ENCODE measurements around the gene NGEF. TPM values are rescaled to one million over a fixed set of nuclear protein-coding genes. Genes with fewer than 3 reads are reported as not detected.
A peak's percentile ranks its signal among the peaks of the same experiment; 100 is the strongest.

The NGEF gene
- total RNA-seq, 1 donor from 2014 or later: 2.6 TPM

GRCh38 chr2:232850039-232850438, 163.0 kb downstream of the NGEF start:
- Histone ChIP-seq H3K27me3 (ENCODE audit: control insufficient read depth in 3 of 3, insufficient read depth in 3 of 3, low read length in 3 of 3) (no peaks in the 10 kb centered on the region), H3K4me1 (ENCODE audit: control insufficient read depth in 3 of 3, insufficient read depth in 3 of 3, low read length in 3 of 3) (peaks cover 0 to 22% (median 11%) of the 10 kb centered on the region in 3 donors), H3K4me3 (ENCODE audit: low read length in 3 of 3) (no peak overlapping the region), H3K9ac (ENCODE audit: low read depth in 1 of 3, low read length in 3 of 3) (no peak overlapping the region), H3K9me3 (ENCODE audit: control insufficient read depth in 3 of 3, low read length in 3 of 3) (no peaks in the 10 kb centered on the region), H3K27ac (ENCODE audit: low read depth, low read length) (no peak overlapping the region), H3K36me3 (ENCODE audit: control insufficient read depth in 3 of 3, insufficient read depth in 3 of 3, low read length in 3 of 3) (peaks cover 23 to 67% (median 63%) of the 10 kb centered on the region in 3 donors)

GRCh38 chr2:232846055-232846454, 167.0 kb downstream of the NGEF start:
- H3K9ac ChIP-seq (ENCODE audit: low read depth in 1 of 3, low read length in 3 of 3): peak overlapping the region in 1 of 3 donors; percentile 15
- no peaks in the 10 kb centered on the region for H3K9me3 ChIP-seq (ENCODE audit: control insufficient read depth in 3 of 3, low read length in 3 of 3)
- H3K4me3 ChIP-seq (ENCODE audit: low read length in 3 of 3): no peak overlapping the region
- H3K27me3 ChIP-seq (ENCODE audit: control insufficient read depth in 3 of 3, insufficient read depth in 3 of 3, low read length in 3 of 3): no peaks in the 10 kb centered on the region
- peaks cover 0 to 5% (median 0%) of the 10 kb centered on the region in 3 donors for H3K4me1 ChIP-seq (ENCODE audit: control insufficient read depth in 3 of 3, insufficient read depth in 3 of 3, low read length in 3 of 3)
- no peak overlapping the region for H3K27ac ChIP-seq (ENCODE audit: low read depth, low read length)
- H3K36me3 ChIP-seq (ENCODE audit: control insufficient read depth in 3 of 3, insufficient read depth in 3 of 3, low read length in 3 of 3): peaks cover 31 to 73% (median 68%) of the 10 kb centered on the region in 3 donors

- H3K9ac ChIP-seq (ENCODE audit: low read depth in 1 of 3, low read length in 3 of 3): no peak overlapping the region
- H3K36me3 ChIP-seq (ENCODE audit: control insufficient read depth in 3 of 3, insufficient read depth in 3 of 3, low read length in 3 of 3): peaks cover 24 to 65% (median 62%) of the 10 kb centered on the region in 3 donors
- H3K27me3 ChIP-seq (ENCODE audit: control insufficient read depth in 3 of 3, insufficient read depth in 3 of 3, low read length in 3 of 3): no peaks in the 10 kb centered on the region
- H3K4me1 ChIP-seq (ENCODE audit: control insufficient read depth in 3 of 3, insufficient read depth in 3 of 3, low read length in 3 of 3): peaks cover 0 to 3% (median 0%) of the 10 kb centered on the region in 3 donors
- no peaks in the 10 kb centered on the region for H3K9me3 ChIP-seq (ENCODE audit: control insufficient read depth in 3 of 3, low read length in 3 of 3)
- H3K4me3 ChIP-seq (ENCODE audit: low read length in 3 of 3): no peak overlapping the region
- H3K27ac ChIP-seq (ENCODE audit: low read depth, low read length): no peak overlapping the region
Measured at GRCh38 chr2:232843834-232844233, 169.2 kb downstream of the NGEF start.

- Histone ChIP-seq H3K9ac (ENCODE audit: low read depth in 1 of 3, low read length in 3 of 3) (no peak overlapping the region), H3K9me3 (ENCODE audit: control insufficient read depth in 3 of 3, low read length in 3 of 3) (no peaks in the 10 kb centered on the region), H3K4me3 (ENCODE audit: low read length in 3 of 3) (no peak overlapping the region), H3K4me1 (ENCODE audit: control insufficient read depth in 3 of 3, insufficient read depth in 3 of 3, low read length in 3 of 3) (peaks cover 3 to 5% (median 4%) of the 10 kb centered on the region in 3 donors), H3K27me3 (ENCODE audit: control insufficient read depth in 3 of 3, insufficient read depth in 3 of 3, low read length in 3 of 3) (no peaks in the 10 kb centered on the region), H3K36me3 (ENCODE audit: control insufficient read depth in 3 of 3, insufficient read depth in 3 of 3, low read length in 3 of 3) (peaks cover 24 to 53% (median 51%) of the 10 kb centered on the region in 3 donors), H3K27ac (ENCODE audit: low read depth, low read length) (no peak overlapping the region)
Measured at GRCh38 chr2:232842689-232843088, 170.4 kb downstream of the NGEF start.

GRCh38 chr2:232839411-232840079, 173.5 kb downstream of the NGEF start:
- H3K4me1 ChIP-seq (ENCODE audit: control insufficient read depth in 3 of 3, insufficient read depth in 3 of 3, low read length in 3 of 3): peaks cover 4 to 5% (median 4%) of the 10 kb centered on the region in 3 donors
- H3K27ac ChIP-seq (ENCODE audit: low read depth, low read length): no peak overlapping the region
- H3K27me3 ChIP-seq (ENCODE audit: control insufficient read depth in 3 of 3, insufficient read depth in 3 of 3, low read length in 3 of 3): no peaks in the 10 kb centered on the region
- H3K9ac ChIP-seq (ENCODE audit: low read depth in 1 of 3, low read length in 3 of 3): no peak overlapping the region
- H3K9me3 ChIP-seq (ENCODE audit: control insufficient read depth in 3 of 3, low read length in 3 of 3): no peaks in the 10 kb centered on the region
- H3K4me3 ChIP-seq (ENCODE audit: low read length in 3 of 3): no peak overlapping the region
- peaks cover 17 to 39% (median 31%) of the 10 kb centered on the region in 3 donors for H3K36me3 ChIP-seq (ENCODE audit: control insufficient read depth in 3 of 3, insufficient read depth in 3 of 3, low read length in 3 of 3)

GRCh38 chr2:232838406-232838874, 174.6 kb downstream of the NGEF start:
- no peak overlapping the region for H3K4me3 ChIP-seq (ENCODE audit: low read length in 3 of 3)
- H3K36me3 ChIP-seq (ENCODE audit: control insufficient read depth in 3 of 3, insufficient read depth in 3 of 3, low read length in 3 of 3): peaks cover 18 to 40% (median 34%) of the 10 kb centered on the region in 3 donors
- H3K4me1 ChIP-seq (ENCODE audit: control insufficient read depth in 3 of 3, insufficient read depth in 3 of 3, low read length in 3 of 3): peaks cover 4 to 5% (median 4%) of the 10 kb centered on the region in 3 donors
- H3K9ac ChIP-seq (ENCODE audit: low read depth in 1 of 3, low read length in 3 of 3): no peak overlapping the region
- H3K27ac ChIP-seq (ENCODE audit: low read depth, low read length): no peak overlapping the region
- no peaks in the 10 kb centered on the region for H3K9me3 ChIP-seq (ENCODE audit: control insufficient read depth in 3 of 3, low read length in 3 of 3)
- H3K27me3 ChIP-seq (ENCODE audit: control insufficient read depth in 3 of 3, insufficient read depth in 3 of 3, low read length in 3 of 3): no peaks in the 10 kb centered on the region

GRCh38 chr2:232836934-232837333, 176.1 kb downstream of the NGEF start:
- Histone ChIP-seq H3K9me3 (ENCODE audit: control insufficient read depth in 3 of 3, low read length in 3 of 3) (no peaks in the 10 kb centered on the region), H3K4me1 (ENCODE audit: control insufficient read depth in 3 of 3, insufficient read depth in 3 of 3, low read length in 3 of 3) (peaks cover 4 to 5% (median 4%) of the 10 kb centered on the region in 3 donors), H3K36me3 (ENCODE audit: control insufficient read depth in 3 of 3, insufficient read depth in 3 of 3, low read length in 3 of 3) (peaks cover 27 to 48% (median 40%) of the 10 kb centered on the region in 3 donors), H3K9ac (ENCODE audit: low read depth in 1 of 3, low read length in 3 of 3) (no peak overlapping the region), H3K27me3 (ENCODE audit: control insufficient read depth in 3 of 3, insufficient read depth in 3 of 3, low read length in 3 of 3) (no peaks in the 10 kb centered on the region), H3K27ac (ENCODE audit: low read depth, low read length) (no peak overlapping the region), H3K4me3 (ENCODE audit: low read length in 3 of 3) (no peak overlapping the region)

GRCh38 chr2:232835687-232836208, 177.3 kb downstream of the NGEF start:
- no peaks in the 10 kb centered on the region for H3K27me3 ChIP-seq (ENCODE audit: control insufficient read depth in 3 of 3, insufficient read depth in 3 of 3, low read length in 3 of 3)
- no peak overlapping the region for H3K27ac ChIP-seq (ENCODE audit: low read depth, low read length)
- H3K9me3 ChIP-seq (ENCODE audit: control insufficient read depth in 3 of 3, low read length in 3 of 3): no peaks in the 10 kb centered on the region
- H3K4me1 ChIP-seq (ENCODE audit: control insufficient read depth in 3 of 3, insufficient read depth in 3 of 3, low read length in 3 of 3): peaks cover 4 to 5% (median 4%) of the 10 kb centered on the region in 3 donors
- peaks cover 29 to 57% (median 39%) of the 10 kb centered on the region in 3 donors for H3K36me3 ChIP-seq (ENCODE audit: control insufficient read depth in 3 of 3, insufficient read depth in 3 of 3, low read length in 3 of 3)
- peak overlapping the region in 1 of 3 donors; percentile 34 for H3K9ac ChIP-seq (ENCODE audit: low read depth in 1 of 3, low read length in 3 of 3)
- no peak overlapping the region for H3K4me3 ChIP-seq (ENCODE audit: low read length in 3 of 3)

- no peak overlapping the region for H3K27ac ChIP-seq (ENCODE audit: low read depth, low read length)
- no peaks in the 10 kb centered on the region for H3K27me3 ChIP-seq (ENCODE audit: control insufficient read depth in 3 of 3, insufficient read depth in 3 of 3, low read length in 3 of 3)
- no peaks in the 10 kb centered on the region for H3K9me3 ChIP-seq (ENCODE audit: control insufficient read depth in 3 of 3, low read length in 3 of 3)
- peaks cover 4 to 5% (median 4%) of the 10 kb centered on the region in 3 donors for H3K4me1 ChIP-seq (ENCODE audit: control insufficient read depth in 3 of 3, insufficient read depth in 3 of 3, low read length in 3 of 3)
- peaks cover 25 to 50% (median 28%) of the 10 kb centered on the region in 3 donors for H3K36me3 ChIP-seq (ENCODE audit: control insufficient read depth in 3 of 3, insufficient read depth in 3 of 3, low read length in 3 of 3)
- no peak overlapping the region for H3K4me3 ChIP-seq (ENCODE audit: low read length in 3 of 3)
- H3K9ac ChIP-seq (ENCODE audit: low read depth in 1 of 3, low read length in 3 of 3): no peak overlapping the region
Measured at GRCh38 chr2:232833830-232834229, 179.2 kb downstream of the NGEF start.

- H3K36me3 ChIP-seq (ENCODE audit: control insufficient read depth in 3 of 3, insufficient read depth in 3 of 3, low read length in 3 of 3): peaks cover 21 to 49% (median 35%) of the 10 kb centered on the region in 3 donors
- no peak overlapping the region for H3K27ac ChIP-seq (ENCODE audit: low read depth, low read length)
- H3K4me1 ChIP-seq (ENCODE audit: control insufficient read depth in 3 of 3, insufficient read depth in 3 of 3, low read length in 3 of 3): peaks cover 0 to 4% (median 0%) of the 10 kb centered on the region in 3 donors
- no peak overlapping the region for H3K4me3 ChIP-seq (ENCODE audit: low read length in 3 of 3)
- no peaks in the 10 kb centered on the region for H3K27me3 ChIP-seq (ENCODE audit: control insufficient read depth in 3 of 3, insufficient read depth in 3 of 3, low read length in 3 of 3)
- no peak overlapping the region for H3K9ac ChIP-seq (ENCODE audit: low read depth in 1 of 3, low read length in 3 of 3)
- H3K9me3 ChIP-seq (ENCODE audit: control insufficient read depth in 3 of 3, low read length in 3 of 3): no peaks in the 10 kb centered on the region
Measured at GRCh38 chr2:232831496-232831895, 181.6 kb downstream of the NGEF start.

Measured in skeletal muscle tissue (tissue), 4 donors.